ENCODE measurements around the gene HNRNPLL. TPM values are rescaled to one million over a fixed set of nuclear protein-coding genes. Genes with fewer than 3 reads are reported as not detected.

Gene HNRNPLL
- total and polyA plus RNA-seq, 2 of the 8 experiments (the other 6 are each of a cell fraction or from before 2014, with no cell fraction given), result 18.6 to 69.3 TPM

- H4K8ac ChIP-seq (ENCODE audit: extremely low read depth, insufficient read depth, low read length), result no peak overlapping the region
- no peaks in the 10 kb centered on the region for H3K9me3 ChIP-seq (ENCODE audit: insufficient read depth in 2 of 2, low read depth in 1 of 2, low read length in 1 of 2)
- H4K20me1 ChIP-seq (replicated peaks in 1 of 2; ENCODE audit: control insufficient read depth in 1 of 2, insufficient read depth in 2 of 2, low read length in 2 of 2), result no peaks in the 10 kb centered on the region
- H4K5ac ChIP-seq (ENCODE audit: insufficient read length, low read depth, low read length), result no peak overlapping the region
- no peak overlapping the region for H4K91ac ChIP-seq (replicated peaks; ENCODE audit: insufficient read length, low read length)
- no peak overlapping the region for H2BK15ac ChIP-seq (ENCODE audit: low read length)
- no peak overlapping the region for H3K56ac ChIP-seq (replicated peaks; ENCODE audit: insufficient read length, low read depth, low read length)
- no peak overlapping the region for H2BK12ac ChIP-seq (ENCODE audit: low read depth, low read length)
- CTCF ChIA-PET (ENCODE audit: partially characterized antibody), result interaction anchor here (1.6 kb wide), 1 partner anchor 117 kb away, joined by 4 read pairs; no protein-coding TSS in a partner anchor
- H3K23ac ChIP-seq (ENCODE audit: insufficient read length), result no peak overlapping the region
- no peak overlapping the region for H3K4me3 ChIP-seq (ENCODE audit: extremely low read depth in 1 of 4, insufficient read depth in 2 of 4, low read depth in 3 of 4, low read length in 4 of 4)
- no peaks in the 10 kb centered on the region for H3K27me3 ChIP-seq (replicated peaks in 1 of 4; ENCODE audit: control insufficient read depth in 3 of 4, extremely low read depth in 1 of 4, insufficient read depth in 3 of 4, low read length in 3 of 4)
- H3K14ac ChIP-seq (ENCODE audit: insufficient read length), result no peak overlapping the region
- no peaks in the 10 kb centered on the region for H3K36me3 ChIP-seq (ENCODE audit: control insufficient read depth in 2 of 4, insufficient read depth in 4 of 4, low read length in 3 of 4)
- no peak overlapping the region for H3K9ac ChIP-seq (replicated peaks in 1 of 4; ENCODE audit: extremely low read depth in 1 of 4, low read depth in 3 of 4, low read length in 3 of 4)
- DNase-seq (ENCODE audit: low read depth in 1 of 2, low spot score in 2 of 2) (no peak), FAIRE-seq (no peak)
- POLR2A ChIA-PET (ENCODE audit: partially characterized antibody), result interaction anchor here (21.1 kb wide), 1 partner anchor 134 kb away, joined by 334 read pairs; the partner anchor contains the start of gene SRSF7
- H3K4ac ChIP-seq (replicated peaks; ENCODE audit: insufficient read length, low read depth, low read length), result no peak overlapping the region
- no peak overlapping the region for H2BK20ac ChIP-seq (ENCODE audit: low read length)
- H3K18ac ChIP-seq (ENCODE audit: extremely low read depth, low read length), result no peak overlapping the region
- H3K27ac ChIP-seq (ENCODE audit: low read depth, low read length), result no peak overlapping the region
- H3K23me2 ChIP-seq (ENCODE audit: low read depth, low read length), result no peaks in the 10 kb centered on the region
- H3K4me2 ChIP-seq (ENCODE audit: insufficient read depth in 1 of 2, low read depth in 2 of 2, low read length in 2 of 2), result no peak overlapping the region
- WGBS, 2 experiments (ENCODE audit: extremely low coverage in 1 of 2, insufficient coverage in 1 of 2, insufficient read length in 1 of 2, insufficient replicate concordance in 2 of 2, low coverage in 1 of 2, low lambda C conversion rate in 2 of 2, missing lambda C conversion rate in 1 of 2), result 84% methylated on average over 2 of the region's 2 CpGs; no CpG with 5 or more reads in 1 of the 2 experiments
- no peaks in the 10 kb centered on the region for H3K79me1 ChIP-seq (ENCODE audit: low read depth, low read length)
- no peak overlapping the region for H2AFZ ChIP-seq (ENCODE audit: low read length)
- H3K4me1 ChIP-seq (replicated peaks in 1 of 4; ENCODE audit: control insufficient read depth in 3 of 4, insufficient read depth in 4 of 4, low read length in 3 of 4), result peaks cover 0 to 6% (median under 1%) of the 10 kb centered on the region in 4 experiments; a peak in 1 of 7 replicates
- no peak overlapping the region for H2AK5ac ChIP-seq (ENCODE audit: low read depth, low read length)
- no peak overlapping the region for H2BK5ac ChIP-seq (ENCODE audit: low read depth, low read length)
- H2BK120ac ChIP-seq (replicated peaks; ENCODE audit: low read depth, low read length), result no peak overlapping the region
- TF ChIP-seq ASH2L (IDR thresholded peaks at IDR 0.05; ENCODE audit: low read length) (no peak), EGR1 (IDR thresholded peaks at IDR 0.05; ENCODE audit: borderline replicate concordance, low read depth, low read length) (no peak), SAP30 (IDR thresholded peaks at IDR 0.05; ENCODE audit: insufficient read depth, insufficient replicate concordance, low read length) (no peak)
- TF ChIP-seq, protein P1, sequence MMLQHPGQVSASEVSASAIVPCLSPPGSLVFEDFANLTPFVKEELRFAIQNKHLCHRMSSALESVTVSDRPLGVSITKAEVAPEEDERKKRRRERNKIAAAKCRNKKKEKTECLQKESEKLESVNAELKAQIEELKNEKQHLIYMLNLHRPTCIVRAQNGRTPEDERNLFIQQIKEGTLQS (IDR thresholded peaks at IDR 0.05; ENCODE audit: insufficient read depth, low read depth, low read length), result no peak
- no peaks in the 10 kb centered on the region for H3K79me2 ChIP-seq (ENCODE audit: control insufficient read depth in 1 of 2, insufficient read depth in 2 of 2, low read length in 2 of 2)
These were observed 6.0 kb upstream of the HNRNPLL start for GRCh38 chr2:38608755-38609154.

All from H1 (cell line).